Testis (tissue), 3 donors: ENCODE data around the gene HERPUD1. TPM values are rescaled to one million over a fixed set of nuclear protein-coding genes. Genes with fewer than 3 reads are reported as not detected.

Experiments used
- DNase-seq: peaks from one replicate; pipeline ENCODE4 v3.0.0-alpha.2; 2019
- H3K27ac ChIP-seq, 2 donors: fragments of 200-600 bp; sonication (generic); one replicate each; pipeline ENCODE4 v1.5.1; 2019
- H3K27me3 ChIP-seq: fragments of 200-600 bp; sonication (generic); one replicate; pipeline ENCODE4 v1.5.1; 2019
- H3K36me3 ChIP-seq: fragments of 200-600 bp; sonication (generic); one replicate; pipeline ENCODE4 v1.5.1; 2017; ENCODE audit warnings: low read depth; ENCODE audit errors: missing control alignments
- H3K4me1 ChIP-seq: fragments of 200-600 bp; sonication (generic); one replicate; pipeline ENCODE4 v1.5.1; 2019
- H3K4me3 ChIP-seq, 2 donors: fragments of 200-600 bp; sonication (generic); one replicate each; pipeline ENCODE4 v1.5.1; 2017 to 2019
- H3K9me3 ChIP-seq: fragments of 200-600 bp; sonication (generic); one replicate; pipeline ENCODE4 v1.5.1; 2017
- POLR2A ChIP-seq: fragments of 450-650 bp; IDR thresholded peaks from one replicate; pipeline ENCODE4 v1.6.1; 2017; ENCODE audit warnings: antibody characterized with exemption, mild to moderate bottlenecking, moderate library complexity
- WGBS, 2 donors: methylation state at CpG; one replicate each; pipeline ENCODE4 v1.1.5; 2018; 5-methylcytosine and 5-hydroxymethylcytosine counted together
- intact Hi-C: fragments of 100-400 bp; cut with DNase I; formaldehyde crosslinking; loops from one replicate; pipeline ENCODE4 v1.15.1; 2023; ENCODE audit warnings: low total_unique reads
- polyA plus RNA-seq: library from polyadenylated mRNA; stranded (reverse); fragments of 350-450 nt; fragmentation: Illumina TruSeq; extraction: RNeasy Lipid Tissue Mini Kit (QIAGEN cat#74804); gene quantifications from one replicate; pipeline ENCODE4 v1.2.3, GENCODE V29; 2014; ENCODE audit warnings: low read depth, low replicate concordance; ENCODE audit not compliant: insufficient read depth
- total RNA-seq, 2 donors: library from RNA; depleted of rRNA; stranded (reverse); fragments of >200 nt; gene quantifications; one replicate each; pipeline ENCODE4 v1.2.3, GENCODE V29; 2016
- TF ChIP-seq, protein P1 (sequence below), 3 experiments: fragments of 450-650 bp in 2 of 3; fragments of 200-600 bp in 1 of 3; sonication (generic) in 1 of 3; IDR thresholded peaks; one replicate each; pipeline ENCODE4 v1.5.1; 2016 to 2019; ENCODE audit warnings: antibody characterized with exemption in 3 of 3, mild to moderate bottlenecking in 2 of 3, moderate library complexity in 1 of 3

Gene HERPUD1
- total and polyA plus RNA-seq, 3 donors from 2014 or later, result 68.0 to 90.8 (median 88.9) TPM

DNA sequence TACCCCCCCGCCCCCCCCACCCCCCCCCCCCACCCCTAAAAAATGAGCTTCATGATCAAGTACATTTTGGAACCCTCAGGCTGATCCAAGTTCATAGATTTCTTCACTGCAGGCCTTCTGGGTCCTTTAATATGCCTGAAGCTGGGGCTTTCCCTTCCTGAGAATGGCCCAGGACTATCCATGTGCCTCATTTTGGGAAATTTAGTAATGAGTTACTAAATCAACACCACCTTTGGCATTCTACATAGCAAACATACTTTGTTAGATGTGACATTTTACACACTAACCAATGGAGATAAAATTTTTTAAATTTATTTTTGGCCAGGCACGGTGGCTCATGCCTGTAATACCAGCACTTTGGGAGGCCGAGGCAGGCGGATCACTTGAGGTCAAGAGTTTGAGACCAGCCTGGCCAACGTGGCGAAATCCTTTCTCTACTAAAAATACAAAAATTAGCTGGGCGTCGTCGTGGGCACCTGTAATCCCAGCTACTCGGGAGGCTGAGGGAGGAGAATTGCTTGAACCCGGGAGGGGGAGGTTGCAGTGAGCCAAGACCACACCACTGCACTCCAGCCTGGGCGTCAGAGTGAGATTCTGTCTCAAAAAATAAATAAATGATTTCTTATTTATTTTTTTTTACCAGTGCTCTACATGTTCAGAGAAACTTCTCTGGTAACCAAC is 14.0 kb downstream of the HERPUD1 start:
- Histone ChIP-seq H3K4me3 (no peak overlapping the region), H3K9me3 (no peaks in the 10 kb centered on the region), H3K27me3 (no peaks in the 10 kb centered on the region), H3K36me3 (no peaks in the 10 kb centered on the region), H3K27ac (no peak overlapping the region), H3K4me1 (no peaks in the 10 kb centered on the region)
- no peak for TF ChIP-seq POLR2A
- TF ChIP-seq, protein P1, sequence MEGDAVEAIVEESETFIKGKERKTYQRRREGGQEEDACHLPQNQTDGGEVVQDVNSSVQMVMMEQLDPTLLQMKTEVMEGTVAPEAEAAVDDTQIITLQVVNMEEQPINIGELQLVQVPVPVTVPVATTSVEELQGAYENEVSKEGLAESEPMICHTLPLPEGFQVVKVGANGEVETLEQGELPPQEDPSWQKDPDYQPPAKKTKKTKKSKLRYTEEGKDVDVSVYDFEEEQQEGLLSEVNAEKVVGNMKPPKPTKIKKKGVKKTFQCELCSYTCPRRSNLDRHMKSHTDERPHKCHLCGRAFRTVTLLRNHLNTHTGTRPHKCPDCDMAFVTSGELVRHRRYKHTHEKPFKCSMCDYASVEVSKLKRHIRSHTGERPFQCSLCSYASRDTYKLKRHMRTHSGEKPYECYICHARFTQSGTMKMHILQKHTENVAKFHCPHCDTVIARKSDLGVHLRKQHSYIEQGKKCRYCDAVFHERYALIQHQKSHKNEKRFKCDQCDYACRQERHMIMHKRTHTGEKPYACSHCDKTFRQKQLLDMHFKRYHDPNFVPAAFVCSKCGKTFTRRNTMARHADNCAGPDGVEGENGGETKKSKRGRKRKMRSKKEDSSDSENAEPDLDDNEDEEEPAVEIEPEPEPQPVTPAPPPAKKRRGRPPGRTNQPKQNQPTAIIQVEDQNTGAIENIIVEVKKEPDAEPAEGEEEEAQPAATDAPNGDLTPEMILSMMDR (IDR thresholded peaks at IDR 0.05), result no peak
- intact Hi-C loops, result no loop called here
- DNase-seq, result no peak
- WGBS, 2 donors, result 70 to 72% methylated on average over 12 of the region's 12 CpGs

DNA sequence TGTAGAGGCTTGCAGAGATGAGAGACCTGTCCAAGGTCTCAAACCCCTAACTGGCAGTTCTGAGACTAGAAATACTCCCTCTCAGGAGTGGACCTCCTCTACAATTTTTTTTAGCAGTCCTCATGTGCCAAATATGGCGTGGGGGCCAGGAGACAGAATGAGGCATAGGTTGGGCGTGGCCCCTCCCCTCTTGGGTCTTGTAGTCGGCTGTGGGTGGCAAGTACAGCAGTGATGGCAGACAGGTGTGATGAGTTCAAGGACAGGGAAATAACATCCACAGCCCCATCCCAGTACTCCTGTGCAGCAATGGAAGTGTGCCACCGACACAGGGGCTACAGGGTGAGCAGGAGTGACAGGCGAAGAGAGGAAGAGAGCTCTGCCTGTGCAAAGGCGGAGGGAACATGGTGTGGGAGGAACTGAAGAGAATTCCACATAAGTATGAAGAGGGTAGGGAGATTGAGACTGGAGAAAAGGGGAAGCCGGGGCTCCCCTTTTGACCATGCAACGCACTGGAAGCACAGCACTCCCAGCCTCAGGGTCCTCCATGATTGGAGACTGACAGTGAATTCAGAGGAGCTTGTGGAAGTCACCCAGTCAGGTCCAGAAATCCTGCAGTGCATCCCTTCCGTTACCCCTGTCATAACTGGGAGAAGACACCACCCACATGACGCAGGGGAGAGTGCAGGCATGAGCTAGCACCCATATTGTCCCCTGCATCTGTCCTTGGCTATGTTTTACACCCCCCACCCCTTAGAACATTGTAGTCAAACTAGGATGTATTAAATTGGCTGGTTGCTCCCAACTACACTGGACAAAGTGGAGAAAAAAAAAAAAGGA is 15.0 kb downstream of the HERPUD1 start:
- no peaks in the 10 kb centered on the region for H3K4me1 ChIP-seq
- no peaks in the 10 kb centered on the region for H3K36me3 ChIP-seq
- H3K4me3 ChIP-seq, result no peak overlapping the region
- intact Hi-C loops, result no loop called here
- H3K9me3 ChIP-seq, result no peaks in the 10 kb centered on the region
- no peak overlapping the region for H3K27ac ChIP-seq
- 81 to 85% methylated on average over 10 of the region's 10 CpGs for WGBS, 2 donors
- H3K27me3 ChIP-seq, result no peaks in the 10 kb centered on the region
- DNase-seq, result no peak
- TF ChIP-seq, protein P1 (IDR thresholded peaks at IDR 0.05), result no peak
- TF ChIP-seq POLR2A, result no peak

DNA sequence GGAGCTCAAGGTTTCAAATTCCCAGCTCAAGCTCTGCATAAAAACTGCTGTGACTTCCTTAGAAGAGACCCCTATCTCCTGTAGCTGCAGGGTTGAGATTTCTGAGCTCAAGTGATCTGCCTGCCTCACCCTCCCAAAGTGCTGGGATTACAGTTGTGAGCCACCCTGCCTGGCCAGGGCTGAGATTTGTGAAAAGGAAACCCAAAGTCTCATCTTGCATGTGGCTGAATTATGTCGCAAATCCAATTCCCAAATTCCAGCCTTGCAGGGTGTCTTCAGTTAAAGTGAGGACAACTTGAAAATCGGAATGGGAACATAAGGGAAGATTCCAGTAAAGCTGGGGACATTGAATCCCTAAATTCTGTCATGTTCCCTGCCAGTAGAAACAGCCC is 15.7 kb downstream of the HERPUD1 start:
- Histone ChIP-seq H3K36me3 (no peaks in the 10 kb centered on the region), H3K4me1 (no peaks in the 10 kb centered on the region), H3K4me3 (no peak overlapping the region), H3K27me3 (no peaks in the 10 kb centered on the region), H3K9me3 (no peaks in the 10 kb centered on the region), H3K27ac (no peak overlapping the region)
- intact Hi-C loops, result no loop called here
- no peak for TF ChIP-seq POLR2A
- TF ChIP-seq, protein P1 (IDR thresholded peaks at IDR 0.05), result no peak
- 86 to 92% methylated on average over 2 of the region's 2 CpGs for WGBS, 2 donors
- DNase-seq, result no peak

DNA sequence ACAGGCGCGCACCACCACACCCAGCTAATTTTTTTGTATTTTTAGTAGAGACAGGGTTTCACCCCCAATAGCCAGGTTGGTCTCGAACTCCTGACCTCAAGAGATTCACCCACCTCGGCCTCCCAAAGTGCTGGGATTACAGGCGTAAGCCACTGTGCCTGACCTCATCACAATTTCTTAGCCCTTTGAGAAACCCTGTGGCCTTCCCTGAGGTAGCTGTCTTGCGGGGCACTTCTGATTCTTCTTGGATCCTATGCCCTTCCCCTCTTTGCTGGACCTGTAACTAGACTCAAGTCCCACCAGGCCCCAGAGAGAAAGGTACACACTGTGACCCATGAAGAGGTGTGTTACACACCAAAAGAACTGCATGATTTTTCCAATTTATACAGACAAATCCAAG is 16.3 kb downstream of the HERPUD1 start:
- Histone ChIP-seq H3K9me3 (no peaks in the 10 kb centered on the region), H3K4me3 (no peak overlapping the region), H3K36me3 (no peaks in the 10 kb centered on the region), H3K4me1 (no peaks in the 10 kb centered on the region), H3K27ac (no peak overlapping the region), H3K27me3 (no peaks in the 10 kb centered on the region)
- WGBS, 2 donors, result 92 to 97% methylated on average over 6 of the region's 6 CpGs
- TF ChIP-seq, protein P1 (IDR thresholded peaks at IDR 0.05), result no peak
- no peak for TF ChIP-seq POLR2A
- intact Hi-C loops, result no loop called here
- no peak for DNase-seq
